NCI-H524 (cell line): ENCODE measurements around the gene RIC8B.
"Not testable (repeated sequence)": the region's sequence is repeated elsewhere in the genome, so short reads cannot be mapped to it uniquely, and the experiment has no call there.

Experiments used
- DNase-seq, 2 experiments: peaks; one replicate each; lab custom pipeline; 2025; lab: John Stamatoyannopoulos, UW

The RIC8B gene, protein sequence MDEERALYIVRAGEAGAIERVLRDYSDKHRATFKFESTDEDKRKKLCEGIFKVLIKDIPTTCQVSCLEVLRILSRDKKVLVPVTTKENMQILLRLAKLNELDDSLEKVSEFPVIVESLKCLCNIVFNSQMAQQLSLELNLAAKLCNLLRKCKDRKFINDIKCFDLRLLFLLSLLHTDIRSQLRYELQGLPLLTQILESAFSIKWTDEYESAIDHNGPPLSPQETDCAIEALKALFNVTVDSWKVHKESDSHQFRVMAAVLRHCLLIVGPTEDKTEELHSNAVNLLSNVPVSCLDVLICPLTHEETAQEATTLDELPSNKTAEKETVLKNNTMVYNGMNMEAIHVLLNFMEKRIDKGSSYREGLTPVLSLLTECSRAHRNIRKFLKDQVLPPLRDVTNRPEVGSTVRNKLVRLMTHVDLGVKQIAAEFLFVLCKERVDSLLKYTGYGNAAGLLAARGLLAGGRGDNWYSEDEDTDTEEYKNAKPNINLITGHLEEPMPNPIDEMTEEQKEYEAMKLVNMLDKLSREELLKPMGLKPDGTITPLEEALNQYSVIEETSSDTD

DNA sequence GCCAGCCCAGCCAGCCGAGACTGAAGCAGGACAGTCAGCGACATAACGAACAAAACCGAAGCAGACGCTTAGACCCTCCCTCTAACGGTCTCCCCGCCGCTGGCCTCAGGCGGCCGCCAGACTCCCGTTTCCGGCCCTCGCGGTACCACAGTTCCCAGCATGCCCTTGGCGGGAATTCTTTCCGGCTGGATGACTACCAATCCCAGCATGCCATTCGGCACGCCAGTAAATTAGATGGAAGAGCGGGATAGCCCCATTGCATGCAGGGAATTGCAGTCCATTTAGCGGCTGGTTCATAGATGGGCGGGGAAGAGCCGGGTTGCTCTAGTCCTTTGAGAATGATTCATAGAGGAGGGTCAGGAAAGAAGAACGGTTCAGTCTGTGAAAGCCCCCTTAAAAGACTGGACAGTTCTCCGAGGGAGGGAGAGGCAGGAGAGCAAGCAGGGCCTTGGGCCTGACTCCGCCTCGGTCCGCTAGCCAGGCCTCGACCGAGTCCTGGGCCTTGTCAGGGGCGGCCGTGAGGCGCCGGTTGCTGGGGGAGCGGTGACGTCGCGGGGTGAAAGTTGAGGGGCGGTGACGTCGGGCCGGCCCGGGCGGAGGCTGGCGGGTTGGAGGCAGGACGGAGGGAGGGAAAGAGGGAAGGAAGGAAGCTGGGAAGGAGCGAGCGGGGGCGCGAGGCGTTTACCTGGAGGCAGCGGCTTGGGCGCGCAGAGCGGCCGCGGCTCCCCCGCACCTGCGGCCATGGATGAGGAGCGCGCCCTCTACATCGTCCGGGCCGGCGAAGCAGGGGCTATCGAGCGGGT is at the start of gene RIC8B:
TSS of gene RIC8B (plus strand) at position 678 of the 803 bp plus-strand sequence. CDS start at position 742, 64 bp downstream.
- peak; percentile 96 to 98 for DNase-seq

DNA sequence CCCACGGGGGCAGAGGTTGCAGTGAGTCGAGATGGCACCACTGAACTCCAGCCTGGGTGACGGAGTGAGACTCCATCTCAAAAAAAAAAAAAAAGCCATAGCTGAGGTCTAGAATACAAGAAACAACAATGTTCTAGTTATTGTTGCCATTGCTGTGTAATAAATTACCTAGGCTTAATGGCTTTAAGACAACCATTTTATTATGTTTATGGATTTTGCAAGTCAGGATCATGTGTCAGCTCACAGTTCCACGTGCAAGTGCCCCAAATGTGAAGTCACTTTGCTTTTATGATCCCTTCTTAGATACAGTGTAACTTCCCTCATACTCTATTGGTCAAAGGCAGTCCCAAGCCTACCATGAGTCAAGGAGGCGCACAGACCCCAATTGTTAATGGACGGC is 49.5 kb upstream of the RIC8B start:
- no peak for DNase-seq

DNA sequence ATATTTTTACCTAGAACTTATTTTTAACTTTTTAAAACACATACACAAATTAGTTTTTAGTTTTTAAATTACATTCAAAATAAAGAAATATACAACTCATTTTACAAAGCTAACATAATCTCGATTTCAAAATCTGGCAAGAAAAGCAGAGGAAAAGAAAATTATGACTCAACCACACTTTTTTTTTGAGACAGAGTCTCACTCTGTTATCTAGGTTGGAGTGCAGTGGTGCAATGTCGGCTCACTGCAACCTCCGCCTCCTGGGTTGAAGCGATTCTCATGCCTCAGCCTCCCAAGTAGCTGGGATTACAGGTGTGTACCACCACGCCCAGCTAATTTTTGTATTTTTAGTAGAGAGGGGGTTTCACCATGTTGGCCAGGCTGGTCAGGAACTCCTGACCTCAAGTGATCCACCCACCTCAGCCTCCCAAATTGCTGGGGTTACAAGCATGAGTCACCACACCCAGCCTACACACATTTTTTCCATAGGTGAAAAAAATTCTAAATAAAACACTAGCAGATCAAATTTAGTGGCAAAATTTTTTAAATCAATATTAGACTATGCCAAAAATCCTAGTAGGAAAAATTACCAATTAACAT is 47.8 kb upstream of the RIC8B start:
- DNase-seq = not testable (repeated sequence)

GRCh38 chr12:106729611-106730010 is 44.9 kb upstream of the RIC8B start:
- DNase-seq = peak in 1 of 2 experiments; percentile 37

- no peak for DNase-seq
Measured at GRCh38 chr12:106732890-106733289, 41.6 kb upstream of the RIC8B start.

- no peak for DNase-seq
Measured at GRCh38 chr12:106733660-106734059, 40.8 kb upstream of the RIC8B start.

DNA sequence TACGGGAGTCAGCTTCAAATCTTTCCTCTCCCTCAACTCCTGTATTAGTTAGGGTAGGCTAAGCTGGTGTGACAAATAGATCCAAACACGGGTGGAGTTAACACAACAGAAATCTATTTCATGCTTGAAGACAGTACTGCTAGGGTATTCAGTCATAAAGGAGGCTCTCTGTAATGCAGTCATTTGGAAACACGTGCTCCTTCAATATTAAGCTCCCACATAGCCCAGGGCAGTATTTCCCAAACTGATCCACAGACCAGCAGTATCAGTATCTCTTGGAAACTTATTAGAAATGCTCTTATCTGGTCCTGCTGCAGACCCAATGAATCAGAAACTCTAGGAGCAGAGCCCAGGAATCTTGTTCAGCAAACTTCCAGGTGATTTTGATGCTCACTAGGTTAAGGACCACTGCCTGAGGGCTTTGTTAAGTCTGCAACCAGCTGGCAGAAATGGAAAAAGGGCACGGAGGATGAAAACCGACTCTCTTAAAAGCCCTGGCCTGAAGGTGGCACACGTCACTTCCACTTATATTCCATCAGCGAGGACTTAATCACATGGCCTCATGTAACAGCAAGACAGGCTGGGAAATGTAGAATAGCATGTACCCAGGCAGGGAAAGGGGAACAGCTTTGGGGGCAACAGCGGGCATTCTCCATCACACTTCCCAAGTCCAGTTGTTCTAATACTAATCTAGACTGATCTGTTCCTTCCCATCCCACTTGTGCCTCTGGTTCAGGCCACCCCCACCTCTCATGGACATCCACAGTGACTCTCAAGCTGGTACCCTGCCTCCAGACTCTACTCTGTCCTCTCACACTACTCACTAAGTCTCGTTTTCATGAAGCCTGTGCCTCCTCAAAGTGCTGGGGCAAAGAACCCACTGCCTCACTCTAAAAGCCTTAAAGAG is 38.2 kb upstream of the RIC8B start:
- DNase-seq = peak; percentile 50 to 83

DNA sequence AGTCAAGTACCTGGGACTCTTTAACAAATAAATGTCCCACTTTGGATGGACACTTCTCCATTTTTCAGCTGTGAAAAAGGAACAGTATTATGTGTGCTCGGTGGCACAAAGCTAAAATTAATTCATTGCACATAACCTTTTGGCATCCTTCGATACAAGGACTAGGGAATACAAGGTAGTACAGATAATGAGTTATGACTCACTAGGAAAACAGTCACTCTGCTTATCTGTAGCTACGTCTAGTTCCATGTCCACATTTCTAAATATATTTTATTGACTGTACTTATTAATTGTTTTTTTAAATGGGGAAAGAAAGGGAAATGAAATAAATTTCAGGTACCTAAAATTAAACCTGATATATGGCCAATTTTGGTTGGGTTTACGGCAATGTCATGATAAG is 35.2 kb upstream of the RIC8B start:
- DNase-seq = no peak

- no peak for DNase-seq
Measured at GRCh38 chr12:106739815-106740530, 34.5 kb upstream of the RIC8B start.

DNA sequence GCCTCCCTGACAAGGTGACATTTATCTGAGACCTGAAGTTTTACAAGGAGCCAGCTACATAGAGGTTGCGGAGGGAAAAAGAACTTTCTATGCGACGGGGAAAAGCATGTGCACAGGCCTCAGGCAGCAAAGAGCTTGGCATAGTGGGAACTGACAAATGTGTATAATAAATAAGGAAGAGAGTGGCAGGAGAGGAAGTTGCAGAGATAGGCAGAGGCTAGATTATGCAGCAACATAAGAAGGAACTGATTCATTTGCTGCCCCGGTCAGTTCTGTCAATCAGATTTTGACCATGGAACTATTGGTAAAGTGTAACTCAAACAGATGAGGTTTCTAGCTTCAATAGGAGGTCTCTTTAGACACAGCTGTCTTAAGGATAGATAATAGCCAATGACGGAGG is 33.7 kb upstream of the RIC8B start:
- DNase-seq = no peak

GRCh38 chr12:106741247-106741646 is 33.2 kb upstream of the RIC8B start:
- no peak for DNase-seq

- peak; percentile 19 to 61 for DNase-seq
Measured at GRCh38 chr12:106743270-106743988, 31.1 kb upstream of the RIC8B start.

GRCh38 chr12:106744600-106744999 is 29.9 kb upstream of the RIC8B start:
- DNase-seq = no peak

GRCh38 chr12:106745181-106745745 is 29.2 kb upstream of the RIC8B start:
- no peak for DNase-seq

- DNase-seq = no peak
Measured at GRCh38 chr12:106747973-106748436, 26.5 kb upstream of the RIC8B start.

DNA sequence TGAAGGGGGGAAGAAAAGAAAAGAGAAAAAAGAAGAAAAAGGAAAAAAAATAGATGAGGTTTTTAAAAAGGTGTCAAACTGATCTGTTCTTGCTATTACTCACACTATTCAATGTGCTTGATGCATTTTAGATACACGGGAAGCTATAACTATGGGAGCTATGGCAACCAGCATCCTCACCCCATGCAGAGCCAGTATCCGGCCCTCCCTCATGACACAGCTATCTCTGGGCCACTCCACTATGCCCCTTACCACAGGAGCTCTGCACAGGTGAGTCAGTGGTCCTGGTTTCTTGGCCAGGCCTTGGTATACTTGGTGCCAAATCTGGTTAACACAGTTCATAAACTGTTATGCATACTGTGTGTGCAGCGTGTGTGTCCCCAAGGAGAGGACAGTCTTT is 24.0 kb upstream of the RIC8B start:
- no peak for DNase-seq

DNA sequence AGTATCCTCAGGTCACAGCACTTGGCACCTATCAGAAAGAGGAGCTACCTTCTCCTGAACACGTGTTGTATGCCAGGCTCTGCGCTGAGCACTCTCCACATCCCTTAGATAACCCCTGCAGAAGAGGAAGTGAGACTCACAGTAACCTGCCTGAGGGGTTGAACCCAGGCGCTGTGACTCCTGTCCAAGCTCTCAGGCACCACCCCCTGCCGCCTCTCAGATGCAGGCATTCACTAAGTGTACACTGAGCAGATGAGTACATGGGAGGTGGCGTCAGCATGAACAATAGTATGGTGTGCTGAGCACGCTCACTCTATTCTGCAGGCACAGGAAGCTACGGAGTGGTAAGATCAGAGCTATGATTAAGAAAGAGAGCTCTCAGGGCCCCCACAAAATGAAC is 21.0 kb upstream of the RIC8B start:
- no peak for DNase-seq

- no peak for DNase-seq
Measured at GRCh38 chr12:106754331-106754730, 20.2 kb upstream of the RIC8B start.

DNA sequence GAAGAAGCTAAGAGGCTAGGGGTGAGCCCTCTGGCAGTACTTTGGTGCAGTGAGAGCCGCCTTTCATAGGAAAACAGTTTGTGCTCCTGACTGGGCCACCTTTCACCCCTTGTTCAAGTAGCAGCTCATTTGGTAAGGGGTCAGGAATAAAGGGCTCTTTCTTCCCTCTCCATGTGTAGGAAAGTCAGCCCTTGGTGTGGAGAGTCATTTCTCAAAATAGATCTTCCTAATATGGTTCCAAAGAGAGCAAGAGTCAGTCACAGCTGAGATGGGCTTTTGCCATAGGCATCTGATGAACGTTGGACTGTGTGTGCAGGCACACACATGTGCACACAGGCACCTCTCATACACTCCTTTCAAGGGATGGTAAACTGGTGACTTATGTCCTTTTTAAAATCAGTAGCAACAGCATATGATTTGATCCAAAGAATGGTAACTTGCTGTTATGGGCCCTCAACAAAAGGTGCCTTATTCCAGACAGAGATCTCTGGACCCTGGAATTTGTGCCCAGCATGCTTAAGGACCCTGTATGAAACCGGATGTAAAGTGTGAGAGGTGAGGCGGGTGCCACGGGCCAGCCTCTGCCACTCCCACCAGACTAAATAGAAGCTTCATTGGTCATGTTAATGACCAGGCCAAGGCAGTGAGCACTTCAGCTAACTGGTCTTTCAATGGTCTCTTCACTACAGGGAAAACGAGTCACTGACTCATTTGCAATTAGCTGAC is 16.7 kb upstream of the RIC8B start:
- DNase-seq = no peak
